HEK293 (cell line): ENCODE data around the gene TMEM243.

Experiments
- CTCF ChIA-PET: fragments of 350-600 bp; formaldehyde crosslinking; extraction: SDS; loops from one replicate; lab custom pipeline; 2021; ENCODE audit warnings: antibody characterized with exemption; lab: Yijun Ruan, JAX
- POLR2A ChIA-PET: fragments of 300-600 bp; formaldehyde crosslinking; extraction: SDS; loops from one replicate; lab custom pipeline; 2020; ENCODE audit warnings: antibody characterized with exemption, inconsistent platforms; lab: Yijun Ruan, JAX
- H3K27ac ChIP-seq: fragments of 200-500 bp; sonication (Bioruptor generic); 2 replicates; pipeline ENCODE4 v1.5.1; 2014; ENCODE audit warnings: low read depth, low read length, control low read depth, inconsistent platforms; ENCODE audit errors: extremely low read depth
- H3K36me3 ChIP-seq, 2 experiments: fragments of 200-500 bp in 1 of 2; sonication (Bioruptor generic) in 1 of 2; 1 replicate in 1 of 2; 2 replicates in 1 of 2; pipeline ENCODE4 v1.5.1; 2014 to 2017; ENCODE audit warnings: inconsistent platforms in 2 of 2, low read length in 2 of 2; ENCODE audit not compliant: control insufficient read depth in 2 of 2, insufficient read depth in 1 of 2
- H3K4me1 ChIP-seq: fragments of 200-500 bp; sonication (Bioruptor generic); 2 replicates; pipeline ENCODE4 v1.5.1; 2014; ENCODE audit warnings: mild to moderate bottlenecking, low read length, inconsistent platforms; ENCODE audit not compliant: control insufficient read depth, insufficient read depth
- H3K4me3 ChIP-seq: 2 replicates; pipeline ENCODE4 v1.5.1; 2011; ENCODE audit warnings: low read depth, mild to moderate bottlenecking, control low read depth, low read length, moderate library complexity
- H3K9me3 ChIP-seq: fragments of 200-500 bp; sonication (Bioruptor generic); 2 replicates; pipeline ENCODE4 v1.5.1; 2014; ENCODE audit warnings: low read depth, low read length, inconsistent platforms; ENCODE audit not compliant: control insufficient read depth, insufficient read depth
- BCL11A ChIP-seq: fragments of 450-650 bp; formaldehyde crosslinking; IDR thresholded peaks from 2 replicates; pipeline ENCODE4 v1.5.1; 2016; ENCODE audit warnings: low read depth, missing biosample characterization, missing genetic modification characterization
- KLF9 ChIP-seq: fragments of 450-650 bp; formaldehyde crosslinking; IDR thresholded peaks from 2 replicates; pipeline ENCODE4 v1.5.1; 2016; ENCODE audit warnings: missing biosample characterization, missing genetic modification characterization, low read depth
- PRDM10 ChIP-seq: fragments of 450-650 bp; formaldehyde crosslinking; IDR thresholded peaks from 2 replicates; pipeline ENCODE4 v1.5.1; 2016; ENCODE audit warnings: missing biosample characterization, missing genetic modification characterization
- PRDM4 ChIP-seq: fragments of 450-650 bp; formaldehyde crosslinking; IDR thresholded peaks from 2 replicates; pipeline ENCODE4 v1.5.1; 2017; ENCODE audit warnings: missing biosample characterization, missing genetic modification characterization
- SETDB1 ChIP-seq: IDR thresholded peaks from one replicate; pipeline ENCODE4 v1.6.1; 2017; ENCODE audit warnings: mild to moderate bottlenecking, low read length, moderate library complexity, mixed read lengths; ENCODE audit not compliant: insufficient read length
- ZBTB21 ChIP-seq: fragments of 450-650 bp; formaldehyde crosslinking; IDR thresholded peaks from 2 replicates; pipeline ENCODE4 v1.5.1; 2017; ENCODE audit warnings: missing biosample characterization, missing genetic modification characterization
- ZBTB8A ChIP-seq: fragments of 450-650 bp; formaldehyde crosslinking; IDR thresholded peaks from 2 replicates; pipeline ENCODE4 v1.5.1; 2016; ENCODE audit warnings: missing biosample characterization, missing genetic modification characterization
- ZNF121 ChIP-seq: fragments of 450-650 bp; formaldehyde crosslinking; IDR thresholded peaks from 2 replicates; pipeline ENCODE4 v1.5.1; 2016; ENCODE audit warnings: missing biosample characterization, missing genetic modification characterization
- ZNF138 ChIP-seq: fragments of 450-650 bp; formaldehyde crosslinking; IDR thresholded peaks from 2 replicates; pipeline ENCODE4 v1.5.1; 2016; ENCODE audit warnings: missing biosample characterization, missing genetic modification characterization, borderline replicate concordance
- ZNF184 ChIP-seq: fragments of 450-650 bp; IDR thresholded peaks from 2 replicates; pipeline ENCODE4 v1.5.1; 2018; ENCODE audit warnings: missing biosample characterization, mild to moderate bottlenecking, missing genetic modification characterization
- ZNF449 ChIP-seq: fragments of 450-650 bp; formaldehyde crosslinking; IDR thresholded peaks from 2 replicates; pipeline ENCODE4 v1.5.1; 2017; ENCODE audit warnings: missing biosample characterization, mild to moderate bottlenecking, missing genetic modification characterization, moderate library complexity
- ZNF530 ChIP-seq: fragments of 450-650 bp; formaldehyde crosslinking; IDR thresholded peaks from 2 replicates; pipeline ENCODE4 v1.5.1; 2016; ENCODE audit warnings: low read depth, missing biosample characterization, missing genetic modification characterization
- TF ChIP-seq, protein P1 (sequence below): fragments of 450-650 bp; formaldehyde crosslinking; IDR thresholded peaks from 2 replicates; pipeline ENCODE4; 2016; ENCODE audit warnings: missing biosample characterization, missing genetic modification characterization
- TF ChIP-seq, protein P2 (sequence below): IDR thresholded peaks from 2 replicates; pipeline ENCODE4 v1.6.1; 2011; ENCODE audit warnings: mild to moderate bottlenecking, low read depth, low read length, borderline replicate concordance
- TF ChIP-seq, protein P3 (sequence below): fragments of 450-650 bp; formaldehyde crosslinking; IDR thresholded peaks from 2 replicates; pipeline ENCODE4 v1.5.1; 2016; ENCODE audit warnings: missing biosample characterization, missing genetic modification characterization
- TF ChIP-seq, protein P4 (sequence below): fragments of 450-650 bp; formaldehyde crosslinking; IDR thresholded peaks from 2 replicates; pipeline ENCODE4 v1.5.1; 2017; ENCODE audit warnings: missing biosample characterization, missing genetic modification characterization
- TF ChIP-seq, protein P5 (sequence below): fragments of 450-650 bp; formaldehyde crosslinking; IDR thresholded peaks from 2 replicates; pipeline ENCODE4 v1.5.0; 2017; ENCODE audit warnings: missing biosample characterization, missing genetic modification characterization, borderline replicate concordance

TMEM243 gene

GRCh38 chr7:87156709-87157108 lies 62.8 kb downstream of the TMEM243 start:
- Histone ChIP-seq H3K4me1 (peaks cover 7% of the 10 kb centered on the region; the same call in 1 of the 2 replicates), H3K4me3 (no peak overlapping the region), H3K27ac (no peak overlapping the region), H3K9me3 (no peaks in the 10 kb centered on the region), H3K36me3 (peaks cover 0 to 5% of the 10 kb centered on the region in 2 experiments)
- ChIA-PET POLR2A (no interaction called here), CTCF (no interaction called here)
- TF ChIP-seq KLF9 (tag by site-specific recombination) (no peak), ZNF184 (no peak), ZBTB8A (tag by site-specific recombination) (no peak), ZNF530 (tag by site-specific recombination) (no peak)
- TF ChIP-seq, protein P1, sequence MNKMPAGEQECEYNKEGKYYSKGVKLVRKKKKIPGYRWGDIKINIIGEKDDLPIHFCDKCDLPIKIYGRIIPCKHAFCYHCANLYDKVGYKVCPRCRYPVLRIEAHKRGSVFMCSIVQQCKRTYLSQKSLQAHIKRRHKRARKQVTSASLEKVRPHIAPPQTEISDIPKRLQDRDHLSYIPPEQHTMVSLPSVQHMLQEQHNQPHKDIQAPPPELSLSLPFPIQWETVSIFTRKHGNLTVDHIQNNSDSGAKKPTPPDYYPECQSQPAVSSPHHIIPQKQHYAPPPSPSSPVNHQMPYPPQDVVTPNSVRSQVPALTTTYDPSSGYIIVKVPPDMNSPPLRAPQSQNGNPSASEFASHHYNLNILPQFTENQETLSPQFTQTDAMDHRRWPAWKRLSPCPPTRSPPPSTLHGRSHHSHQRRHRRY (tag by site-specific recombination): no peak
- TF ChIP-seq, protein P2, sequence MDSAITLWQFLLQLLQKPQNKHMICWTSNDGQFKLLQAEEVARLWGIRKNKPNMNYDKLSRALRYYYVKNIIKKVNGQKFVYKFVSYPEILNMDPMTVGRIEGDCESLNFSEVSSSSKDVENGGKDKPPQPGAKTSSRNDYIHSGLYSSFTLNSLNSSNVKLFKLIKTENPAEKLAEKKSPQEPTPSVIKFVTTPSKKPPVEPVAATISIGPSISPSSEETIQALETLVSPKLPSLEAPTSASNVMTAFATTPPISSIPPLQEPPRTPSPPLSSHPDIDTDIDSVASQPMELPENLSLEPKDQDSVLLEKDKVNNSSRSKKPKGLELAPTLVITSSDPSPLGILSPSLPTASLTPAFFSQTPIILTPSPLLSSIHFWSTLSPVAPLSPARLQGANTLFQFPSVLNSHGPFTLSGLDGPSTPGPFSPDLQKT: no peak

DNA sequence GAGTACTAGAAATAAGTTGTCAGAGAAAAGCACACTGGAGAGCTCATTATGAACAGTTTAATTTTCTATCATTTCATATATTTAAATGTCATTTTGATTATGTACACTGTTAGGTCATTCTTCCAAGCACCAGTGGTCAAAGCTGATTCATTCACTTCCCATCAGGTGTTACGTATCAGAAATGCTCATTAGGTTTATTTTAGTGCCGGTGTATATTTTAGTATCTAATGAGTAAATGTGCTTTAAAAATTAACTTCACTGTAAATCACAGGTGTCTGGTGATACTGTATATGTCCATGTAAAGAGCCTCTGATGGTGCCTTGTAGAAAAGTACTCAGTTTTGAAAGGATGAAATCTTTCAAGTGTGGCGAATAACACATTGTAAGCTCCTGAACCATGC lies 63.7 kb downstream of the TMEM243 start:
- H3K36me3 ChIP-seq: peaks cover 0 to 5% of the 10 kb centered on the region in 2 experiments; a peak in 2 of 3 replicates
- CTCF ChIA-PET: no interaction called here
- H3K4me3 ChIP-seq: no peak overlapping the region
- H3K9me3 ChIP-seq: no peaks in the 10 kb centered on the region
- peaks cover 7% of the 10 kb centered on the region; the same call in 1 of the 2 replicates for H3K4me1 ChIP-seq
- POLR2A ChIA-PET: interaction anchor here (4.4 kb wide), 1 partner anchor 65 kb away, joined by 33 read pairs; the partner anchor contains the start of gene TMEM243
- H3K27ac ChIP-seq: no peak overlapping the region
- TF ChIP-seq, protein P3, sequence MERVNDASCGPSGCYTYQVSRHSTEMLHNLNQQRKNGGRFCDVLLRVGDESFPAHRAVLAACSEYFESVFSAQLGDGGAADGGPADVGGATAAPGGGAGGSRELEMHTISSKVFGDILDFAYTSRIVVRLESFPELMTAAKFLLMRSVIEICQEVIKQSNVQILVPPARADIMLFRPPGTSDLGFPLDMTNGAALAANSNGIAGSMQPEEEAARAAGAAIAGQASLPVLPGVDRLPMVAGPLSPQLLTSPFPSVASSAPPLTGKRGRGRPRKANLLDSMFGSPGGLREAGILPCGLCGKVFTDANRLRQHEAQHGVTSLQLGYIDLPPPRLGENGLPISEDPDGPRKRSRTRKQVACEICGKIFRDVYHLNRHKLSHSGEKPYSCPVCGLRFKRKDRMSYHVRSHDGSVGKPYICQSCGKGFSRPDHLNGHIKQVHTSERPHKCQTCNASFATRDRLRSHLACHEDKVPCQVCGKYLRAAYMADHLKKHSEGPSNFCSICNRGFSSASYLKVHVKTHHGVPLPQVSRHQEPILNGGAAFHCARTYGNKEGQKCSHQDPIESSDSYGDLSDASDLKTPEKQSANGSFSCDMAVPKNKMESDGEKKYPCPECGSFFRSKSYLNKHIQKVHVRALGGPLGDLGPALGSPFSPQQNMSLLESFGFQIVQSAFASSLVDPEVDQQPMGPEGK: no peak
- TF ChIP-seq ZBTB21 (tag by site-specific recombination) (no peak), ZNF138 (tag by site-specific recombination) (no peak), ZNF121 (tag by site-specific recombination) (no peak), SETDB1 (no peak), ZNF449 (no peak), PRDM10 (tag by site-specific recombination) (no peak), PRDM4 (tag by site-specific recombination) (no peak), BCL11A (tag by site-specific recombination) (no peak)
- TF ChIP-seq, protein P4, sequence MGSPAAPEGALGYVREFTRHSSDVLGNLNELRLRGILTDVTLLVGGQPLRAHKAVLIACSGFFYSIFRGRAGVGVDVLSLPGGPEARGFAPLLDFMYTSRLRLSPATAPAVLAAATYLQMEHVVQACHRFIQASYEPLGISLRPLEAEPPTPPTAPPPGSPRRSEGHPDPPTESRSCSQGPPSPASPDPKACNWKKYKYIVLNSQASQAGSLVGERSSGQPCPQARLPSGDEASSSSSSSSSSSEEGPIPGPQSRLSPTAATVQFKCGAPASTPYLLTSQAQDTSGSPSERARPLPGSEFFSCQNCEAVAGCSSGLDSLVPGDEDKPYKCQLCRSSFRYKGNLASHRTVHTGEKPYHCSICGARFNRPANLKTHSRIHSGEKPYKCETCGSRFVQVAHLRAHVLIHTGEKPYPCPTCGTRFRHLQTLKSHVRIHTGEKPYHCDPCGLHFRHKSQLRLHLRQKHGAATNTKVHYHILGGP (tag by site-specific recombination): no peak
- TF ChIP-seq, protein P5, sequence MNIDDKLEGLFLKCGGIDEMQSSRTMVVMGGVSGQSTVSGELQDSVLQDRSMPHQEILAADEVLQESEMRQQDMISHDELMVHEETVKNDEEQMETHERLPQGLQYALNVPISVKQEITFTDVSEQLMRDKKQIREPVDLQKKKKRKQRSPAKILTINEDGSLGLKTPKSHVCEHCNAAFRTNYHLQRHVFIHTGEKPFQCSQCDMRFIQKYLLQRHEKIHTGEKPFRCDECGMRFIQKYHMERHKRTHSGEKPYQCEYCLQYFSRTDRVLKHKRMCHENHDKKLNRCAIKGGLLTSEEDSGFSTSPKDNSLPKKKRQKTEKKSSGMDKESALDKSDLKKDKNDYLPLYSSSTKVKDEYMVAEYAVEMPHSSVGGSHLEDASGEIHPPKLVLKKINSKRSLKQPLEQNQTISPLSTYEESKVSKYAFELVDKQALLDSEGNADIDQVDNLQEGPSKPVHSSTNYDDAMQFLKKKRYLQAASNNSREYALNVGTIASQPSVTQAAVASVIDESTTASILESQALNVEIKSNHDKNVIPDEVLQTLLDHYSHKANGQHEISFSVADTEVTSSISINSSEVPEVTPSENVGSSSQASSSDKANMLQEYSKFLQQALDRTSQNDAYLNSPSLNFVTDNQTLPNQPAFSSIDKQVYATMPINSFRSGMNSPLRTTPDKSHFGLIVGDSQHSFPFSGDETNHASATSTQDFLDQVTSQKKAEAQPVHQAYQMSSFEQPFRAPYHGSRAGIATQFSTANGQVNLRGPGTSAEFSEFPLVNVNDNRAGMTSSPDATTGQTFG (tag by site-specific recombination): no peak
